Thymus (tissue), 11 donors: ENCODE data around the gene NEK6. TPM values are rescaled to one million over a fixed set of nuclear protein-coding genes. Genes with fewer than 3 reads are reported as not detected.
A peak's percentile ranks its signal among the peaks of the same experiment; 100 is the strongest.

Experiments
- DNase-seq, 9 donors: peaks; one replicate each; pipeline ENCODE4 v3.0.0-alpha.2; 2013; ENCODE audit warnings: low spot score in 9 of 9, low read depth in 6 of 9, missing footprints in 1 of 9
- H3K27ac ChIP-seq, 2 donors: one replicate each; pipeline ENCODE4 v1.5.1; 2013; ENCODE audit warnings: control low read depth in 1 of 2, low read depth in 1 of 2, low read length in 1 of 2, mild to moderate bottlenecking in 1 of 2, moderate library complexity in 1 of 2
- H3K27me3 ChIP-seq, 2 donors: one replicate each; pipeline ENCODE4 v1.5.1; 2013; ENCODE audit warnings: low read length in 1 of 2; ENCODE audit not compliant: control insufficient read depth in 2 of 2, insufficient read depth in 1 of 2
- H3K36me3 ChIP-seq, 2 donors: one replicate each; pipeline ENCODE4 v1.5.1; 2013; ENCODE audit warnings: low read length in 1 of 2, mild to moderate bottlenecking in 1 of 2, moderate library complexity in 1 of 2; ENCODE audit not compliant: control insufficient read depth in 2 of 2, insufficient read depth in 2 of 2
- H3K4me1 ChIP-seq, 2 donors: one replicate each; pipeline ENCODE4 v1.5.1; 2013; ENCODE audit warnings: low read length in 2 of 2; ENCODE audit not compliant: control insufficient read depth in 2 of 2, insufficient read depth in 2 of 2
- H3K4me3 ChIP-seq, 2 donors: one replicate each; pipeline ENCODE4 v1.5.1; 2013; ENCODE audit warnings: low read length in 2 of 2, control low read depth in 1 of 2, mild to moderate bottlenecking in 1 of 2
- H3K9me3 ChIP-seq, 2 donors: one replicate each; pipeline ENCODE4 v1.5.1; 2013; ENCODE audit warnings: low read length in 1 of 2, mild to moderate bottlenecking in 1 of 2; ENCODE audit not compliant: control insufficient read depth in 2 of 2, insufficient read depth in 1 of 2
- WGBS: extraction: QIAGEN DNeasy Blood & Tissue Kit; methylation state at CpG from one replicate; pipeline ENCODE4 v1.1.7; 2013; 5-methylcytosine and 5-hydroxymethylcytosine counted together
- polyA plus RNA-seq: library from polyadenylated mRNA; stranded (reverse); fragments of 200-250 nt; gene quantifications from one replicate; pipeline ENCODE4 v1.2.3, GENCODE V29; 2013
- total RNA-seq: library from RNA; stranded (reverse); fragments of 120-200 nt; gene quantifications from one replicate; pipeline ENCODE4 v1.2.4, GENCODE V29; 2013
- donor health status: healthy.

NEK6 gene
- total and polyA plus RNA-seq, 2 donors = 8.3 to 9.8 TPM

DNA sequence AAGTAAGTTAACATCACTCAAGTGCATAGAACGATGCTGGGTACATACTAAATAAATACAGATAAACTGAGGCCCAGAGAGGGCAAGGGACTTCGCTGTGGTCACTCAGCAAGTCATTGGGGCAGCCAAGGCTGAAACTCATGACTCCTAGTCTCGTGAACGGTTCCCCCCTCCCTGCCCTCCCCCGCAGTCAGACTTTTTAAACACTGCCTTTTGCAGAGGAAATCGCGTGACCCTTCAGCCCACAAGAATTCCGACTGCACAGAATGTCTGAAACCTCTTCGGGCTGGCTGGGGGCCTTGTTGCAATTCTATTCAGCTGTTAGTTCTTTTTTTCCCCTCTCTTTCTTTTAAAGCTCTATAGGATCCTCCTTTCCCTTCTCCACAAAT, 28.1 kb downstream of the NEK6 start:
- H3K27me3 ChIP-seq = no peaks in the 10 kb centered on the region
- H3K36me3 ChIP-seq = no peaks in the 10 kb centered on the region
- peak overlapping the region; percentile 9 to 43 for H3K27ac ChIP-seq
- peaks cover 0 to 47% of the 10 kb centered on the region in 2 donors for H3K4me1 ChIP-seq
- 8% methylated on average over 9 of the region's 9 CpGs for WGBS
- H3K4me3 ChIP-seq = no peak overlapping the region
- DNase-seq = peak in 4 of 9 donors; percentile 21 to 54 (median 32)
- H3K9me3 ChIP-seq = no peaks in the 10 kb centered on the region

DNA sequence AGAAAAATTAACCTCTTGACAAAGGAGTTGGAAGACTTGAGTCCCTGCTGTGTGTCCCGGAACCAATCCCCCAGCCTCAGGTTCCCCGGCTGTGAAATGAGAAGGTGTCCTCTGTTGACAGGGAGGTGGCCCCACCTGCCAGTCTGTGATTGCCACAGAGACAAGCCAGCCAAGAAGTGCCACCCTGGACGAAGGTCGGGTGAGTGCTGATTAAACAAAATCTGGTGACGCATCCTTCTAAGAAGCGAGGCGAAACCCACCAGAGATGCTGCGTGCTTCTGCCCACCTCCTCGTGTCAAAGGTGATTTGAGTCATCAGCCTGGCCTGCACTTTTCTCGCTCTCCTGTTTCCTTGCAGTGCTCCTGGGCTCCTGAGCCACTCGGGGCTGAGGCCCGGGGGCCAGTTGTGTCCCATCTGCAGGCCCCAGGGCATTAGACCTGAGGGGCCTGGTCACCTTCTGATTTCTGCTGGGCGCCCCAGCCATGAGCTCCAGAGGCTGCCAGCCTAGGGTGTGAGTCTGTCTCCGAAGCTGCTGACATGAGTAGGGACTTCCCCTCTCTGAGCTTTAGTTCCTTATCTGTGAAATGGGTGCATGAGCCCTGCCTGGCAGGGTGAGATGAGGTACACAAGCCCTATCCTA, 28.7 kb downstream of the NEK6 start:
- Histone ChIP-seq H3K27ac (peak overlapping the region; percentile 43 to 52), H3K27me3 (no peaks in the 10 kb centered on the region), H3K9me3 (no peaks in the 10 kb centered on the region), H3K4me1 (peaks cover 0 to 52% of the 10 kb centered on the region in 2 donors), H3K4me3 (no peak overlapping the region), H3K36me3 (no peaks in the 10 kb centered on the region)
- 55% methylated on average over 14 of the region's 14 CpGs for WGBS
- DNase-seq = no peak

DNA sequence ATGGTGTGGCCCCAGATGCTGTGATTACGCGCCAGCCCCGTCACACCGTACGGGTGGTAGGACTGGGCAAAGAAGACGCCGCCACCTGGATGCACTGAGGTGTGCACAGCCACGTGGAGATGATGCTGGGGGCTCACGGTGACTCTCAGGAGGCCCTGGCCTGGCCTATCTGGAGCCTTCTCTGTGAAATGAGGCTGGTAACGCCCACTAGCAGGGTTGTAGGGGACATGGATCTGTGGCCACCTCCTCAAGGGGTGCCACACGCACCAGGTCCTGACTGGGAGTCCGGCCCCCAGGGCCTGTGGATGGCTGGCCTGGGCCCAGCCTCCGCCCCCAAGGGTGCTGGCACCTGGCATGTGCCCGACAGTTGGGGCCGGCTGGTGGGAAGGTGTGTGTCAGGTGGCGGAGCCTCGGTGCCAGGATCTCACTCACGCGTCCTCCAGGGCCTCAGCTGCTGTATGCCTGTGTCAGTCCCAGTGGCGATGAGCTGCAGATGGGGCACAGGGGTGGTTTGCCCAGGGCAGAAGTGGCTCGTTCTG, 32.4 kb downstream of the NEK6 start:
- Histone ChIP-seq H3K36me3 (no peaks in the 10 kb centered on the region), H3K9me3 (no peaks in the 10 kb centered on the region), H3K4me1 (peaks cover 0 to 65% of the 10 kb centered on the region in 2 donors), H3K27me3 (no peaks in the 10 kb centered on the region), H3K27ac (no peak overlapping the region), H3K4me3 (no peak overlapping the region)
- 55% methylated on average over 21 of the region's 21 CpGs for WGBS
- no peak for DNase-seq

DNA sequence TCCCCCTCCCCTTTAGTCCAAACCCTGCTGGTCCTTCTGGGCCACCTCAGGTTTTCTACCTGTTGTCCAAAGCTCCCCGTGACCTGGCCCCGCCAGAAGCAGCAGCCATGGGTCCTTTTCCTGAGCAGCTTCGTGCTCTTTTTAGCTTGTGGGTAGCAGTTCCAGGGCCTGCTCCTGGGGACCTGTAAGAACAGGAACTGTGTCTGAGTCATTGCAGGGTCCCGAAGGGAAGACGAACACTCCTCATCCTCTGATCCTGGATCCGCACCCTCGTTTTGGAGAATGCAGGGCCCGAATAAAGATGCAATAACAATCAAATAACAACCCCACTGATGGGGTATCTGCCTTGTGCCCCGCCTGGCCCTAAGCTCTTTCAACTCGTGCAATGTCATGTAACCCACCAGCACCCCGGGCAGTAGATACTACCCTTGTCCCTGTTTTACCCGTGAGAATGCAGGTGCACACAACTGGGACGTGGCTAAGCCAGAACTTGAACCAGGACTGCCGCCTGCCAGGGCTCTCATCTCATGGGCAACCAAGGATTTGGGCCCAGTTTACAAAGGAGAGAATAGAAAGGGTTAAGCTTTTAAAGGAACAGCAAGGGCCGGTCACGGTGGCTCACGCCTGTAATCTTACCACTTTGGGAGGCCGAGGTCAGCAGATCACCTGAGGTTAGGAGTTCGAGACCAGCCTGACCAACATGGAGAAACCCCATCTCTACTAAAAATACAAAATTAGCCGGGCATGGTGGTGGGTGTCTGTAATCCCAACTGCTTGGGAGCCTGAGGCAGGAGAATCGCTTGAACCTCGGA, 33.2 kb downstream of the NEK6 start:
- H3K27me3 ChIP-seq = no peaks in the 10 kb centered on the region
- peaks cover 0 to 62% of the 10 kb centered on the region in 2 donors for H3K4me1 ChIP-seq
- no peaks in the 10 kb centered on the region for H3K9me3 ChIP-seq
- no peak overlapping the region for H3K4me3 ChIP-seq
- H3K36me3 ChIP-seq = no peaks in the 10 kb centered on the region
- no peak overlapping the region for H3K27ac ChIP-seq
- DNase-seq = no peak
- WGBS = 57% methylated on average over 22 of the region's 22 CpGs

DNA sequence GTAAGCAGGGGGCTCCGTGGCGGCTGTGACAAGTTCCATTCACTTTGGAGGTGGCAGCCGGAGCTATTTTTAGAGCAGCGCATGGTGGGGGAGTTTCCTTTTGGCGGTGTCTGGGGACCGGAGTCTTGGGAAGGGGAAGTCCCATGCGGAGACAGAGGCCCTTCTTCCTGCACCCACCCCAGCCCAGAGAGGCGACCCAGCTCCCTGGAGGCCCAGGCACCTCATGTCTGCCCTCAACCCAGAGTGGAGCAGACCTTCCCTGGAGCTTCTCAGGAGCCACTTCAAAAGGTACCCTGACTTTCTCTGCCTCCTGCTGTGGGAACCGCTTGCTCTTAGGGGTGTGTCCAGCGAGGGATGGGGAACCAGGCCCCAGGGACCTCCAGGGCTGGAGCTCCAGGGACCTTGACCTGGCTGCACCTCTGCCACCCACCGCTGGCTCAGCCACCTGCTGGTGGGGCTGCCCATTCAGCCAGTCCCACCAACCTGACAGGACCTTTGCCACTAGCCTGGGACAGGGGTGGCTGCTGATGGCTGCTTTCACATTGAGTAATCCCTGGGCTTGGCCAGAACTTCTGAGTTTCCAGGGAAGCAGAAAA, 34.1 kb downstream of the NEK6 start:
- WGBS = 11% methylated on average over 11 of the region's 11 CpGs
- H3K27ac ChIP-seq = no peak overlapping the region
- DNase-seq = peak in 5 of 9 donors; percentile 16 to 48 (median 18)
- H3K27me3 ChIP-seq = no peaks in the 10 kb centered on the region
- no peaks in the 10 kb centered on the region for H3K36me3 ChIP-seq
- H3K4me1 ChIP-seq = peaks cover 0 to 53% of the 10 kb centered on the region in 2 donors
- no peak overlapping the region for H3K4me3 ChIP-seq
- H3K9me3 ChIP-seq = no peaks in the 10 kb centered on the region

DNA sequence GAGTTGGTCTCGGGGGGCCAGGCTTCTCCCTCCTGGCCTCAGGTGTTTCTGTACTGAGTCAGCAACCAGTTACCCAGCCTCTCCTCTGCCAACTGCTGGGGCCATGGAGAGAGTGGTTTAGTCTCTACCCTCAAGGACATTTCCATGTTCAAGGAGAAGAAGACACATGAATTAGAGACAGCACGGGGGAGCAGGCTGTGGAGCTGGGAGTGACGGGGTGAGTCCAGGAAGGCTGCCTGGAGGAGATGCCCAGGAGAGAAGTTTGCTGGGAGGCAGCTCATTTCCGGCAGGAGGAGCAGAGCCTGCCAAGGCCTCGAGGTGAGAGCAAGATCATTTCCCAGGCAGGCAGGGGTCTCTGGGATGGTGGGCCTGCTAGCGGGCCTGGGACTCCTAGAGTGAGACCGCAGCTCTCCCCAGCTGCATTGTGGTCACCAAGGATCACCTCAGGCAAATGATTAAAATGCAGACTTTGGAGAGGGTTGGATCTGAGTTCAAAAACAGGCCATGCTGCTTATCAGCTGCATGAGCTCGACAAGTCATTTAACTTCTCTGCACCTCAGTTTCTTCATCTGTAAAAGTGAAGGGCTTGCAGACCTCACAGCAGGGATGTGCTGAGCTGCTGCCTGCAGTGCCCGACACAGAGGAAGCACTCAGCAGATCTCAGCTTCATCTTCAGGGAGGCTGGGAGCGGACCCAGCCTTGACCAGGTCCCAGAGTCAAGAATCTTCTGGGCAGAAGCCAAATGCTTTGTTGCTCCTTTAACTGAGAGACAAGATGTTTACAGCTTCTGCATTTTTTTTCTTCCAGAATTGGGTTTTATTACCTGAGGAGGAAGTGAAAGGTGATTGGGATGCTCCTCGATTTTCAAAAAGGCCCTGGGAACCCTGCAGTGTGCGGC, 35.2 kb downstream of the NEK6 start:
- no peak for DNase-seq
- Histone ChIP-seq H3K36me3 (no peaks in the 10 kb centered on the region), H3K27ac (no peak overlapping the region), H3K4me1 (peaks cover 0 to 57% of the 10 kb centered on the region in 2 donors), H3K4me3 (no peak overlapping the region), H3K9me3 (no peaks in the 10 kb centered on the region), H3K27me3 (no peaks in the 10 kb centered on the region)
- WGBS = 73% methylated on average over 12 of the region's 12 CpGs

DNA sequence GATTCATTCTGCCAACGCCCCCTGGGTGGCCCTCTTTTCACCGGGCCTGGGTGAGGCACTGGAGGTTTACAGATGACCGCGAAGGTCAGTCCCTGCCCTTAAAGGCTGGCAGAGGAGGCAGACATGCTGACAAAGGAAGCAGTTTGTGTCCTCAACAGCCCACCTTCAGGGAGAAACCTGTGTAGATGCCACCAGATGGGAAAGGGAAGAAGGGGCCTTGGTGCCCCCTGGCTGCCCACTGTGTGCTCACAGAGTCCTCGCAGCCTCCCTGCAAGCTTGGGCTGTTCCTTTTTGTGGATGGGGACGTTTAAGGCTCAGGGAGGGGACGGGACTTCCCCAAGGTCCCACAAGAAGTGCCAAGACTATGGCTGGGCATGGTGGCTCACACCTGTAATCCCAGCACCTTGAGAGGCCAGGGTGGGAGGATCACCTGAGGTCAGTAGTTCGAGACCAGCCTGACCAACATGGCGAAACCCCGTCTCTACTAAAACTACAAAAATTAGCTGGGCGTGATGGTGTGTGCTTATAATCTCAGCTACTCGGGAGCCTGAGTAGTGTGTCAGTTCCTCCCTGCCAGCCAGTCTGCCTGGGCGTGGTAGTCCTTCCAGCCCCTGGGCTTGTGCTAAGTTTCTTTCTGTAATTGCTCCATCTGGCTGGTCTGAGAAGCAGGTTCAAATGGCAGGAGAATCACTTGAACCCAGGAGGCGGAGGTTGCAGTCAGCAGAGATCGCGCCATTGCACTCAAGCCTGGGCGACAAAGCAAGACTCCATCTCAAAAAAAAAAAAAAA, 36.2 kb downstream of the NEK6 start:
- Histone ChIP-seq H3K4me1 (peaks cover 0 to 57% of the 10 kb centered on the region in 2 donors), H3K27me3 (no peaks in the 10 kb centered on the region), H3K9me3 (no peaks in the 10 kb centered on the region), H3K4me3 (no peak overlapping the region), H3K36me3 (no peaks in the 10 kb centered on the region), H3K27ac (no peak overlapping the region)
- 81% methylated on average over 17 of the region's 17 CpGs for WGBS
- peak in 2 of 9 donors; percentile 24 to 41 for DNase-seq

DNA sequence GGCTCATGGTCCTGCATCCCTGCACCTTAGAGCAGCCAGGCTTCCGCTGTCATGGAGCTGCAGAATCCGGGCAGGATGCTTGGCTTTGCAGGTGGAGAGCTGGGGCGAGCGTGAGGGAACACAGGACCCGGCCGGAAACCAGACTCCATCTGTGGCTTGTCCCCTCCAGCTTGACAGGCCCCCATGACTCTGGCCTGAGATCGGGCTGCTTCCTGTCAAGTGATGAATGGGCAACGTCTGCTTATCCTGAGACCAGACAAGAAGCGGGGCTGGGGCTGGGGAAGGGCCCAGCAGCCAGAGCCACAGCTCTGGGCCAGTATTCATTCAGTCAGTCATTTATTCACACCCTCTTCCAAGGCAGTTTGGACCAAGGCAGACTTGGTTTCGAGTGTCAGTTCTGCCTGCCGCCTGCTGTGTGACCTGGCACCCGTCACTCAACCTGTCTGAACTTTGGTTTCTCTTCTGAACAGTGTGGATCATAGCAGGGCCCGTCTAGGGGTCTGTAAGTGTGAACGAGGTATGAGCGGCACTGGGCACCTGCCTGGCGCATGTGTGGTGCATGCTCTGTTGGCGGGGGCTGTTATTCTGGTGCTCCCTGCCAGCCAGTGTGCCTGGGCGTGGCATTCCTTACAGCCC, 37.5 kb downstream of the NEK6 start:
- no peaks in the 10 kb centered on the region for H3K36me3 ChIP-seq
- DNase-seq = no peak
- H3K27ac ChIP-seq = no peak overlapping the region
- no peaks in the 10 kb centered on the region for H3K27me3 ChIP-seq
- WGBS = 30% methylated on average over 18 of the region's 18 CpGs
- no peaks in the 10 kb centered on the region for H3K9me3 ChIP-seq
- H3K4me3 ChIP-seq = no peak overlapping the region
- peaks cover 0 to 51% of the 10 kb centered on the region in 2 donors for H3K4me1 ChIP-seq
